H1 (cell line): Measurements from ENCODE around the gene SAMM50. TPM values are rescaled to one million over a fixed set of nuclear protein-coding genes. Genes with fewer than 3 reads are reported as not detected.
A peak's percentile ranks its signal among the peaks of the same experiment; 100 is the strongest.

Experiments used
- CTCF ChIA-PET: fragments of 300-600 bp; sonication (Branson Sonifier 250); formaldehyde crosslinking; loops from one replicate; lab custom pipeline; 2021; ENCODE audit not compliant: partially characterized antibody; lab: Charles Lee
- POLR2A ChIA-PET: fragments of 300-600 bp; sonication (Branson Sonifier 250); formaldehyde crosslinking; loops from one replicate; lab custom pipeline; 2021; ENCODE audit warnings: inconsistent platforms; ENCODE audit not compliant: partially characterized antibody; lab: Charles Lee
- DNase-seq, 2 experiments: peaks; one replicate each; pipeline versions ENCODE4 v3.0.0 to v3.0.0-alpha.2; 2010 to 2022; ENCODE audit warnings: low spot score in 2 of 2, low read depth in 1 of 2, mixed read lengths in 1 of 2
- FAIRE-seq: peaks from 2 replicates; lab custom pipeline; 2011; peaks lifted over from hg19 to GRCh38; lab: Jason Lieb, UNC
- H2AFZ ChIP-seq: 2 replicates; pipeline ENCODE4 v1.8.1; 2012; ENCODE audit warnings: low read length, inconsistent platforms
- H2AK5ac ChIP-seq: 2 replicates; pipeline ENCODE4 v1.6.1; 2013; ENCODE audit warnings: low read depth, low read length
- H2BK120ac ChIP-seq: replicated peaks from 2 replicates; pipeline ENCODE3; 2013; ENCODE audit warnings: low read depth, low read length, inconsistent platforms
- H2BK12ac ChIP-seq: 2 replicates; pipeline ENCODE4 v1.6.1; 2013; ENCODE audit warnings: low read depth, low read length
- H2BK15ac ChIP-seq: 2 replicates; pipeline ENCODE4 v1.6.1; 2013; ENCODE audit warnings: low read length
- H2BK20ac ChIP-seq: 2 replicates; pipeline ENCODE4 v1.6.1; 2013; ENCODE audit warnings: low read length
- H2BK5ac ChIP-seq: 2 replicates; pipeline ENCODE4 v1.6.1; 2013; ENCODE audit warnings: low read depth, low read length
- H3K14ac ChIP-seq: 2 replicates; pipeline ENCODE4 v1.6.1; 2013; ENCODE audit warnings: inconsistent platforms; ENCODE audit not compliant: insufficient read length
- H3K18ac ChIP-seq: 2 replicates; pipeline ENCODE4 v1.6.1; 2013; ENCODE audit warnings: low read length; ENCODE audit errors: extremely low read depth
- H3K23ac ChIP-seq: 2 replicates; pipeline ENCODE4 v1.6.1; 2013; ENCODE audit warnings: inconsistent platforms; ENCODE audit not compliant: insufficient read length
- H3K23me2 ChIP-seq: 2 replicates; pipeline ENCODE4 v1.6.1; 2013; ENCODE audit warnings: low read depth, low read length
- H3K27ac ChIP-seq: 2 replicates; pipeline ENCODE4 v1.6.1; 2011; ENCODE audit warnings: low read depth, low read length, inconsistent platforms
- H3K27me3 ChIP-seq, 4 experiments: replicated peaks in 1 of 4; 1 replicate in 1 of 4; 2 replicates in 3 of 4; pipeline versions ENCODE4 v1.6.1 to v1.8.1; 2011 to 2013; ENCODE audit warnings: low read length in 3 of 4, mild to moderate bottlenecking in 3 of 4, inconsistent platforms in 2 of 4, mixed read lengths in 2 of 4, moderate library complexity in 1 of 4; ENCODE audit not compliant: control insufficient read depth in 3 of 4, insufficient read depth in 3 of 4; ENCODE audit errors: extremely low read depth in 1 of 4
- H3K36me3 ChIP-seq, 4 experiments: 2 replicates each; pipeline versions ENCODE4 v1.6.1 to v1.8.1; 2011 to 2013; ENCODE audit warnings: mild to moderate bottlenecking in 4 of 4, low read length in 3 of 4, moderate library complexity in 2 of 4, control low read depth in 1 of 4, inconsistent platforms in 1 of 4; ENCODE audit not compliant: insufficient read depth in 4 of 4, control insufficient read depth in 2 of 4
- H3K4ac ChIP-seq: replicated peaks from 2 replicates; pipeline ENCODE3; 2013; ENCODE audit warnings: low read length, low read depth, mixed read lengths, inconsistent platforms; ENCODE audit not compliant: insufficient read length
- H3K4me1 ChIP-seq, 4 experiments: replicated peaks in 1 of 4; 1 replicate in 1 of 4; 2 replicates in 3 of 4; pipeline versions ENCODE4 v1.6.1 to v1.8.1; 2011 to 2013; ENCODE audit warnings: low read length in 3 of 4, inconsistent platforms in 2 of 4, mixed read lengths in 1 of 4; ENCODE audit not compliant: insufficient read depth in 4 of 4, control insufficient read depth in 3 of 4
- H3K4me2 ChIP-seq, 2 experiments: 2 replicates each; pipeline versions ENCODE4 v1.6.1 to v1.8.1; 2011 to 2013; ENCODE audit warnings: low read depth in 2 of 2, low read length in 2 of 2, control low read depth in 1 of 2, inconsistent platforms in 1 of 2, mild to moderate bottlenecking in 1 of 2; ENCODE audit not compliant: insufficient read depth in 1 of 2
- H3K4me3 ChIP-seq, 4 experiments: fragments of 200-600, 300-600 bp in 1 of 4; sonication (generic), shearing (Covaris generic), sonication (Bioruptor Twin) in 1 of 4; 2 replicates each; pipeline versions ENCODE4 v1.5.1 to v1.8.1; 2011 to 2016; ENCODE audit warnings: low read length in 4 of 4, low read depth in 3 of 4, control low read depth in 2 of 4, inconsistent platforms in 2 of 4, mild to moderate bottlenecking in 2 of 4, mixed read lengths in 1 of 4, moderate library complexity in 1 of 4; ENCODE audit not compliant: insufficient read depth in 2 of 4; ENCODE audit errors: extremely low read depth in 1 of 4
- H3K56ac ChIP-seq: replicated peaks from 2 replicates; pipeline ENCODE3; 2013; ENCODE audit warnings: low read depth, mild to moderate bottlenecking, mixed read lengths, low read length, inconsistent platforms; ENCODE audit not compliant: insufficient read length
- H3K79me1 ChIP-seq: 2 replicates; pipeline ENCODE4 v1.6.1; 2013; ENCODE audit warnings: low read depth, low read length, control low read depth
- H3K79me2 ChIP-seq, 2 experiments: 2 replicates each; pipeline versions ENCODE4 v1.6.1 to v1.8.1; 2012 to 2013; ENCODE audit warnings: low read length in 2 of 2, mild to moderate bottlenecking in 2 of 2, inconsistent platforms in 1 of 2; ENCODE audit not compliant: insufficient read depth in 2 of 2, control insufficient read depth in 1 of 2
- H3K9ac ChIP-seq, 4 experiments: replicated peaks in 1 of 4; 1 replicate in 1 of 4; 2 replicates in 3 of 4; pipeline versions ENCODE4 v1.6.1 to v1.8.1; 2011 to 2013; ENCODE audit warnings: low read depth in 3 of 4, low read length in 3 of 4, control low read depth in 2 of 4, mild to moderate bottlenecking in 2 of 4, moderate library complexity in 2 of 4, inconsistent platforms in 1 of 4; ENCODE audit errors: extremely low read depth in 1 of 4
- H3K9me3 ChIP-seq, 2 experiments: 2 replicates each; pipeline versions ENCODE4 v1.6.1 to v1.8.1; 2012 to 2013; ENCODE audit warnings: mild to moderate bottlenecking in 2 of 2, moderate library complexity in 2 of 2, control low read depth in 1 of 2, inconsistent platforms in 1 of 2, low read depth in 1 of 2, low read length in 1 of 2, mixed read lengths in 1 of 2; ENCODE audit not compliant: insufficient read depth in 2 of 2
- H4K20me1 ChIP-seq, 2 experiments: replicated peaks in 1 of 2; 2 replicates each; pipeline versions ENCODE3 to v1.8.1; 2011 to 2013; ENCODE audit warnings: inconsistent platforms in 2 of 2, low read length in 2 of 2, mild to moderate bottlenecking in 1 of 2; ENCODE audit not compliant: insufficient read depth in 2 of 2, control insufficient read depth in 1 of 2
- H4K5ac ChIP-seq: 2 replicates; pipeline ENCODE4 v1.6.1; 2013; ENCODE audit warnings: low read length, low read depth, mixed read lengths, inconsistent platforms; ENCODE audit not compliant: insufficient read length
- H4K8ac ChIP-seq: 2 replicates; pipeline ENCODE4 v1.8.0; 2013; ENCODE audit warnings: mild to moderate bottlenecking, moderate library complexity, low read length, inconsistent platforms; ENCODE audit not compliant: insufficient read depth; ENCODE audit errors: extremely low read depth
- H4K91ac ChIP-seq: replicated peaks from 2 replicates; pipeline ENCODE3; 2013; ENCODE audit warnings: low read length, mixed read lengths, inconsistent platforms; ENCODE audit not compliant: insufficient read length
- CEBPB ChIP-seq: IDR thresholded peaks from 2 replicates; pipeline ENCODE4 v1.6.1; 2012; ENCODE audit warnings: low read depth, low read length
- KDM4A ChIP-seq: IDR thresholded peaks from one replicate; pipeline ENCODE4 v1.7.1; 2012; ENCODE audit warnings: low read depth, mild to moderate bottlenecking, moderate library complexity, low read length, inconsistent platforms; ENCODE audit not compliant: severe bottlenecking
- WGBS, 2 experiments: shearing (Covaris generic) in 1 of 2; methylation state at CpG; one replicate each; pipeline versions ENCODE4 v1.1.6 to v1.1.7; 2013 to 2015; ENCODE audit warnings: low lambda C conversion rate in 2 of 2, mixed read lengths in 2 of 2, inconsistent platforms in 1 of 2, low coverage in 1 of 2, missing lambda C conversion rate in 1 of 2; ENCODE audit not compliant: insufficient replicate concordance in 2 of 2, insufficient coverage in 1 of 2, insufficient read length in 1 of 2; ENCODE audit errors: extremely low coverage in 1 of 2, missing lambda C conversion rate in 1 of 2; 5-methylcytosine and 5-hydroxymethylcytosine counted together
- polyA plus RNA-seq, 7 experiments: library from polyadenylated mRNA; depleted of rRNA in 3 of 7; stranded (reverse) in 5 of 7; unstranded in 2 of 7; fragments of >200 nt in 5 of 7; fragments of 200-250 nt in 2 of 7; gene quantifications; 1 replicate in 5 of 7; 2 replicates in 1 of 7; 4 replicates in 1 of 7; pipeline versions ENCODE4 v1.2.1 to v1.2.3, GENCODE V29; 2011 to 2013; ENCODE audit warnings: missing spikeins in 2 of 7, mixed read lengths in 2 of 7
- total RNA-seq: library from RNA; stranded (reverse); fragmentation: NEBNext Ultra II Directional; extraction: Animal tissue kit (Norgen Biotek cat#: 25700); gene quantifications from 2 replicates; pipeline ENCODE4 v1.2.1, GENCODE V29; 2021

The SAMM50 gene
- total and polyA plus RNA-seq, 2 of the 8 experiments (the other 6 are each of a cell fraction or from before 2014, with no cell fraction given): 45.4 to 70.3 TPM

DNA sequence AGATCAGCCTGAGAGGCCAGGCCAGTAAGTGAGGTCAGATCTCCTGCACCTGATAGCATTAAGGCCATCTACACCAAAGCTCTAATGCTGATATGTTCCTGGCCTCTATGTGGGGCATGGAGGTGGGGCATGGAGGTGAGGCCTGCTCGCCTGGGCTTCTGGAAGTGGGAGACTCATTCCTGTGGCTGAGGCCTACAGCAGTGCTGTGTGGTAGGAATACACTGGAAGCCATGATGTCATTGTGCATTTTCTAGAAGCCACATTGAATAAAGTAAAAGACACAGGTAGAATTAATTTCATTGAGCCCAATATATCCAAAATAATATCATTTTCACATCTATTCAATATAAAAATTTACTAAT lies 28.9 kb upstream of the SAMM50 start:
- peaks cover 8 to 24% (median 18%) of the 10 kb centered on the region in 4 experiments for H3K4me1 ChIP-seq
- H4K20me1 ChIP-seq: peaks cover 3 to 25% of the 10 kb centered on the region in 2 experiments
- H3K4ac ChIP-seq: no peak overlapping the region
- H2BK15ac ChIP-seq: no peak overlapping the region
- FAIRE-seq (no peak), DNase-seq (no peak)
- H3K9ac ChIP-seq: no peak overlapping the region; a peak in 2 of 7 replicates
- no peak overlapping the region for H3K18ac ChIP-seq
- no peak overlapping the region for H2BK5ac ChIP-seq
- no peak overlapping the region for H2BK20ac ChIP-seq
- H2BK120ac ChIP-seq: no peak overlapping the region
- no peak overlapping the region for H2AFZ ChIP-seq
- no peak overlapping the region for H3K27ac ChIP-seq
- H3K23me2 ChIP-seq: peaks cover 15% of the 10 kb centered on the region; the same call in 1 of the 2 replicates
- H2BK12ac ChIP-seq: no peak overlapping the region
- H3K9me3 ChIP-seq: no peaks in the 10 kb centered on the region
- peaks cover 14 to 46% (median 24%) of the 10 kb centered on the region in 4 experiments for H3K36me3 ChIP-seq
- TF ChIP-seq KDM4A: no peak
- TF ChIP-seq CEBPB: no peak
- TF ChIP-seq, all 59 proteins: peak for 0
- Histone ChIP-seq H3K4me3 (no peak overlapping the region), H3K27me3 (no peaks in the 10 kb centered on the region; a peak in 1 of 7 replicates), H4K8ac (no peak overlapping the region; the same call in 1 of the 2 replicates), H4K91ac (no peak overlapping the region), H4K5ac (peak overlapping the region; percentile 60), H3K4me2 (peak overlapping the region in 1 of 2 experiments; percentile 79; a peak in 2 of 4 replicates), H3K79me1 (peaks cover 12% of the 10 kb centered on the region), H2AK5ac (no peak overlapping the region), H3K23ac (no peak overlapping the region), H3K79me2 (peaks cover 0 to 17% of the 10 kb centered on the region in 2 experiments; a peak in 1 of 4 replicates), H3K14ac (no peak overlapping the region), H3K56ac (no peak overlapping the region)
- CTCF ChIA-PET: interaction anchor here (1.6 kb wide), 1 partner anchor 19 kb away, joined by 6 read pairs; no protein-coding TSS in a partner anchor
- 88% methylated on average over 1 of the region's 1 CpG; no CpG with 5 or more reads in 1 of the 2 experiments for WGBS, 2 experiments
- POLR2A ChIA-PET: no interaction called here
